NCI-H2107 treated with DMSO at 0.1 percent for 48 hours (cell line): ENCODE data around the gene TMED8.
"Not testable (repeated sequence)": the region's sequence is repeated elsewhere in the genome, so short reads cannot be mapped to it uniquely, and the experiment has no call there.

ENCODE experiments used
- DNase-seq: peaks from one replicate; lab custom pipeline; 2025; ENCODE audit not compliant: unreplicated experiment; lab: John Stamatoyannopoulos, UW

TMED8 gene

GRCh38 chr14:77364146-77364545 is 12.7 kb downstream of the TMED8 start:
- no peak for DNase-seq

GRCh38 chr14:77359626-77360025 is 17.3 kb downstream of the TMED8 start:
- DNase-seq: no peak

- no peak for DNase-seq
These were observed 20.0 kb downstream of the TMED8 start for GRCh38 chr14:77356899-77357298.

DNA sequence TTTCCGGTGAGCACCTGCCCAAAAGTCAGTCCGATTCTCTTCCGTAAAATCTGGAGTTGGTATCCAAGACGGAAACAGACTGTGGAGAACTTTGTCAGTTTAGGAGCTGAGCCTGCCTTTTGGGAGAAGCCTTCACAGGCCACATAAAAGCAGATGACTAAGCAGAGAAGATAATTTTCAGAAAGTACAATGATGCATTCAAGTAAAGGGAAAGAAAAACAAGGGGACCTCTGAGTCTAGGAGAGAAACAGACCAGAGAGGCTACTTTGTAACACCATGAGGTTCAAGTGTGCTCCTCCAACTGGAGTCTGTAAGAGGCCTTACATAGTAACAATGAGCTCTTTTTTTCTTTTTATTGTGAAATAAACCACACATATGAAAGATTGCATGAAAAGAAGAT is 21.1 kb downstream of the TMED8 start:
- DNase-seq: no peak

- DNase-seq: no peak
These were observed 23.3 kb downstream of the TMED8 start for GRCh38 chr14:77353469-77354141.

DNA sequence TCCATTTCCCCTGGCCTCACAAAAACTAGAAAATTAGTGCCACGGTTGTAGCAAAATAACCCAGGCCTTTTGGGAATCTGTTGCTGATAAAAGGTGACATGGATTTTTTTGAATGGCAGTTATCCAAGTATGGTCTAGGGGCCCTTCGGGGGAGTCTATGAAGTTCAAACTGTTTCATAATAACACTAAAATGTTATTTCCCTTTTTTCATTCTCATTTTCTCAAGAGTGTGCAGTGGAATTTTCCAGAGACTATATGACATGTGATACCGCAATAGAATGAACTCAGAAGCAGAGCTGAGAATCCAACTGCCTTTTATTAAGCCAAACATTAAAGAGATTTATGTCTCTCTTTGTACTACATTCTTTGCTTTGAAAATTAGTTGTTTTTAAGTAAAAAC is 29.1 kb downstream of the TMED8 start:
- DNase-seq: no peak

DNA sequence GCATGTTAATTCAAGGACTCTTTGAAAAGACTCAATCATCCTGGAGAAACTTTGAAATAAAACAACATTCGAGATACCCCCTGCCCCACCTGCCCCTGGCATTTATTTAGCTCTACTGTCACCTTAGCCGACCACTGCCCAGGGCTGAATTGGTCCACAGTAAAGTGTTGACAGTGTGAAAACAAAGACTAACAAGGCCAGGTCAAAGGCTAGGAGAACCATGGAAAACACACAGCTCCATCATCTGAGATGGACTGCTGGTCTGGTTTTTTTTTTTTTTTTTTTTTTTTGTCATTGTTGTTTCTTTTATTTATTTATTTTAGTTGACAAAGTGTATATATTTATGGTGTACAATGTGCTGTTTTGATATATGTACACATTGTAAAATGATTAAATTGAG is 30.4 kb downstream of the TMED8 start:
- DNase-seq: no peak

DNA sequence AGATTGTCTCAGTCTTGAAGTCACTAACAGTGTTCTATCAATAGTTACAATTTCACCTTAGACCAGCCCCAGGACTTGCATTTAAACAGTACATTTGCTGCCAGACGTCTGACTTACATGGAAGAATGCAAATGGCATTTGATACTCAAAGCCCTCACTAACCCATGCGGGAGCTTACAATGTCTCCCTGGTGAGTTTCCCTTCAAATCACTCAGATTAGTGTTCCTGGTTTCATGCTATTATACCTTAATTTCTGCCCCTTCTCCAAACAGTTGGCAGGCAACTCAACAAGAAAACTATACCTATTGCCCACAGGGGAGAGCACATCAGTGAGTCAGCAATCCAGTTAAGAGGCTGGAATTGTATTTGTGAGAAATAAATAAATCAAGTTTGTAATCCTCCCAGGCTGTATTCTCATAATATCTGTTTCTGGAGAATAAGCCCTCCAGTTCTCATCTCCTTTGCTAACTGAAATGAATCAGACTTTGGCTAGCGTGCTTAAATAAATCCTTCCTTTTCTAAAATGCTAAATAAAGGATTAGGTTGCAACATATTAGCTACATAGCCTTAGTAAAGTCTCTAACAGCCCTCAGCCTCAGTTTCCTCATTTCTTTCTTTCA is 32.4 kb downstream of the TMED8 start:
- peak; percentile 52 for DNase-seq

DNA sequence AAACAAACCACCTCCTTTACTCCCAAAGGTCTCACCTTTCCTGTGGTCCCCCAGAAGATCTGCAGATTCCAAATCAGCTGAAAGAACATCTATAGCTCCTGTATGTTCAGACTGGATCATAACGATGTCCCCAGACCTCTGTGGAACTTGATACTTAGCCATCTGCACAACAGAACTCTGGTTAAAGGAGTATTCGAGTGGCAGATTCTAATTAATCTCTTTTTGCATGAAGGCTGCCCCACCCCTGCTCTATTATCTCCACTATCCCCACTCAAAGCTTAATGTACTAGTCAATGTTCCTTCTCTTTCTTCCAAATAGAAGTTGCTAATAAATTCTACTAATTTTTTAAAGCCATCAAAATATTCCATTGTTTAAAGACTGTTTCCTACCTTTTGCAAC is 33.2 kb downstream of the TMED8 start:
- peak; percentile 60 for DNase-seq

GRCh38 chr14:77342726-77343397 is 34.0 kb downstream of the TMED8 start:
- no peak for DNase-seq

- no peak for DNase-seq
These were observed 36.5 kb downstream of the TMED8 start for GRCh38 chr14:77340389-77340788.

DNA sequence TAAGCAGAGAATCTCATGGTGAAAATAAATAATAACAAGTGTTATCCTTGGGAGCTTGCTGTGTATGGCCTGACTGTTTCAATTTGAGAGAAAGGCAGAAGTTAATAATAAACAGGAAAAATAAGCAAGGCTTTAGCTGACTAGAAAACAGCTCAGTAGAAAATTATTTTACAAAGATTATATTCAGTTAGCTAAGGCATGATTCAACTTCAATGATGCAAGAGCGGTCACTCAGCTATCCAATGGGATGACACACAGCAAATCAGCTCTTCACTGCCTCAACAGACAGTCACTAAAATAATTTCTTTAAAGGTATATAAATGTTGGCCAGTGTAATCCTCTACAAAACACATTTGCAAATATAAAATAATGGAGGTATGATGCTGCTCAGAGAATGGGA is 37.5 kb downstream of the TMED8 start:
- no peak for DNase-seq

DNA sequence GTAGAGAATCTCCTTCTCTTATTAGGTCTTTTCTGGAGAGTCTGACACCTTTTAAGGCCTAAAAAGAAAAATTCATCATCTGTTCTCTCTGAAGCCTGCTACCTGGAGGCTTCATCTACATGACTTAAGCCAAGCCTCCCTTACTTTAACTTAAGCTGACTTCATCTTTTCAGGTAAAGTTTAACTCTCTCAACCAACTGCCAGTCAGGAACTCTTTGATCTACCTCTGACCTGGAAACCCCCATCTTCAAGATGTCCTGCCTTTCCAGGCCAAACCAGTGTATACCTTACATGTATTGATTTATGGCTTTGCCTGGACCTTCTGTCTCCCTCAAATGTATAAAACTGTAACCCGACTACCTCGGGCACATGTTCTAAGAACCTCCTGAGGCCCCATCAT is 38.6 kb downstream of the TMED8 start:
- DNase-seq: no peak

GRCh38 chr14:77337880-77338279 is 39.0 kb downstream of the TMED8 start:
- DNase-seq: no peak

DNA sequence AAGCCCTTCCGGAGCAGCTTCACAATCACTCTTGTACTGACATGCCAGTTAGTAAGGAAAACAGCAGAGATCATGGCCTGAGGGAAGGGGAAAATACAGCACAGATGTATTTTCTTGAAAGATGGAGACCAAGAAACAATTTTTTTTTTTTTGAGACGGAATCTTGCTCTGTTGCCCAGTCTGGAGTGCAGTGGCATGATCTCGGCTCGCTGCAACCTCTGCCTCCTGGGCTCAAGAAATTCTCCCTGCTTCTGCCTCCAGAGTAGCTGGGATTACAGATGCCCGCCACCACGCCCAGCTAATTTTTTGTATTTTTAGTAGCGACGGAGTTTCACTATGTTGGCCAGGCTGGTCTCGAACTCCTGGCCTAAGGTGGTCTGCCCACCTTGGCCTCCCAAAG is 39.6 kb downstream of the TMED8 start:
- DNase-seq: not testable (repeated sequence)

- no peak for DNase-seq
These were observed 41.3 kb downstream of the TMED8 start for GRCh38 chr14:77335576-77335975.

DNA sequence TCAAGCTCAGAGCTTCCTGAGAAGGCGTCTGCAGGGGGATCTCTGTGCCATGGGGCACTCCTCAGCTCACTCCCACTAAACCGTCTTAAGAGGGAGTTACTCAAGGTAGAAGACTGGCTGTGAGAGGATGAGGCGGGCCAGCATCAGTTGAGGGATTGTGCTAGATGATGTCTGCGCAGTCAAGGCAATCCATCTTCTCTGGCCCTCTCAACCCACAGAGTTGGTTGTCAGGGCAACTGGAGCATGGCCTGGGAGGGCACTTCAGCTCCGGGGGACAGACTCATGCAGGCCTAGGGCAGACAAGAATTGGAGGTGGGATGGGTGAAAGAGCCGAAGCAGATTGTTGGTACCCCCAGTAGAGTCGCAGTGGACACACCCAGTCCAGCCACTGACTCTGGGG is 47.0 kb downstream of the TMED8 start:
- no peak for DNase-seq

DNA sequence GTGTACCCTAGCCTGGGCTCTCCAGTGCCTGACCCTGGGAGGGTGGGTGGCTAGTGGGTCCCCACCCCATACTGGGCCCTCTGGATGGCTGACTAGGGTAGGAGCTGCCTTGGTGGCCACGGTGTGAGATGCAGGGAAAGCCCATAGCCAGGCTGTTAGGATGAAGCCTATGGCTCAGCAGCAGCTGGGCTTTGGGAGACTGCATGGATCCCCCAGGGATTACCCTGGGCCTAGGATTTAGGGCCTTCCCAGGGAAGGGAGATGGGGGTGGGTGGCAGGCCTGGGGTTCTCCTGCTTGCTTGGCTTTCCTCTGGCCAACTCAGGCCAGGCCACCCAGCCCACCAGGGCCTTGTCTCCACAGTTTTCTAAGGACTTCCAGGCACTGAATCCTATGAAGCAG is 49.8 kb downstream of the TMED8 start:
- DNase-seq: no peak

DNA sequence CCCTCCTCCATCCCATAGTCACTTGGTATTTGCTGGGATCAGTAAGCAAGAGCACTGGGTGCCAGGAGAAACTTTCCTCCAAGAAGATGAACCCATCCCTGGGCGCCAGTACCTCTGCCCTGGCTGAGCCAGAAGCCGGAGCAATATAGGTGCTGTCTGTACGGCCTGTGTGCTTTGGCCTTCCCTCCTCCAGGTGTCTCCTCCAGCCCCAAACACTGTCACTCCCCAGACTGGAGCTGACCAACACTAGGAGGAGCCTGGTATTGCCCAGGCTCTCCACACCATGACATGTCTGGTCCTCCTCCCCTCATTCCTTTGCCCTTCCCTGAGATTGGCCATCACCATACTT is 51.2 kb downstream of the TMED8 start:
- no peak for DNase-seq

- no peak for DNase-seq
These were observed 51.8 kb downstream of the TMED8 start for GRCh38 chr14:77324816-77325745.

DNA sequence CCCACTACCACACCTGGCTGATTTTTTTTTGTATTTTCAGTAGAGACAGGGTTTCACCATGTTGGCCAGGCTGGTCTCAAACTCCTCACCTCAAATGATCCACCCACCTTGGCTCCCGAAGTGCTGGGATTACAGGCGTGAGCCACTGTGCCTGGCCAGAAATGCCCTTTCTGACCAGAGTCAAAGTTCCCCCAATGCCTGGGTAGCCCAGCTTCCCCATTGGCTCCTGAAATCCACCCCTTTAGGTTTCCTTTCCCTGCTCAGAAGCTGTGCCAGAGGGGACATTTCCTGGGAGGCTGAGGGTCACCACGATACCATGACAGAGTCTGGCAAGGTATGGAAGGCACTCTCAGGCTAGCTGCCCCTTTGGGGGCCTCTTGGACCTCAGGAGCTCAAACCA is 52.6 kb downstream of the TMED8 start:
- no peak for DNase-seq

DNA sequence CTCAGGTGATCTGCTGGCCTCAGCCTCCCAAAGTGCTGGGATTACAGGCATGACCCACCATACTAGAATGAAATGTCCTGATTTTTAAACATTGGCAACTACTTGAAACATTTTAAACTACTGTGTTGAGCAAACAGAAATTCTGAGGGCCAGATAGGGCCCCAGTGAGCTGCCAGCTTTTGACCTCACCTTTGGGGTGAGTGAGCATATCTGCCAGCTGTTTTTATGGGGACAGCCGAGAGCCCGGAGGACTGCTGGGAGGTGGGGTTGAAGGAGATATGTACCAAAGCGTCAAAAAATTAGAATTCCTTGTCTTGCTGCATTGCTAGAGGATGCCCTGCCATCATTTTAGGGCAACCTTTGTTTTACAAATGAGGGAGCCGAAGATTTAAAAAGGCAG is 53.3 kb downstream of the TMED8 start:
- no peak for DNase-seq
